H1 (cell line): ENCODE measurements around the gene MCUB. TPM values are rescaled to one million over a fixed set of nuclear protein-coding genes. Genes with fewer than 3 reads are reported as not detected.

Experiments
- ASH2L ChIP-seq: fragments of 200-600, 300-600 bp; sonication (generic); IDR thresholded peaks from one replicate; pipeline ENCODE4 v1.7.1; 2017; ENCODE audit warnings: low read length
- ATF3 ChIP-seq: IDR thresholded peaks from 2 replicates; pipeline ENCODE4 v1.6.1; 2011; ENCODE audit warnings: low read depth, mild to moderate bottlenecking, low read length; ENCODE audit not compliant: insufficient read depth
- BACH1 ChIP-seq: IDR thresholded peaks from 2 replicates; pipeline ENCODE4 v1.6.1; 2012; ENCODE audit warnings: low read length, improper control_type of control experiment
- BCL11A ChIP-seq, 2 experiments: IDR thresholded peaks; one replicate each; pipeline ENCODE4 v1.6.1; 2011; ENCODE audit warnings: low read depth in 2 of 2, low read length in 2 of 2, mild to moderate bottlenecking in 2 of 2
- BRCA1 ChIP-seq: IDR thresholded peaks from 2 replicates; pipeline ENCODE4 v1.6.1; 2012; ENCODE audit warnings: low read depth, low read length, improper control_type of control experiment
- HDAC2 ChIP-seq, 2 experiments: fragments of 300-600 bp in 1 of 2; sonication (generic) in 1 of 2; IDR thresholded peaks; 2 replicates each; pipeline ENCODE4 v1.6.1; 2011 to 2012; ENCODE audit warnings: low read depth in 2 of 2, low read length in 2 of 2, mild to moderate bottlenecking in 2 of 2, moderate library complexity in 2 of 2, borderline replicate concordance in 1 of 2, inconsistent platforms in 1 of 2
- MAFK ChIP-seq: IDR thresholded peaks from 2 replicates; pipeline ENCODE4 v1.6.1; 2012; ENCODE audit warnings: low read depth, mild to moderate bottlenecking, improper control_type of control experiment, low read length
- NRF1 ChIP-seq: IDR thresholded peaks from 2 replicates; pipeline ENCODE4 v1.6.1; 2011; ENCODE audit warnings: mild to moderate bottlenecking, low read depth, low read length, improper control_type of control experiment
- POLR2AphosphoS5 ChIP-seq: IDR thresholded peaks from 2 replicates; pipeline ENCODE4 v1.6.1; 2011; ENCODE audit warnings: low read depth, low read length
- POU5F1 ChIP-seq: IDR thresholded peaks from 2 replicates; pipeline ENCODE4 v1.6.1; 2011; ENCODE audit warnings: low read depth, mild to moderate bottlenecking, low read length, moderate library complexity
- RAD21 ChIP-seq, 2 experiments: IDR thresholded peaks in 1 of 2; conservative IDR thresholded peaks in 1 of 2; 2 replicates each; pipeline ENCODE4 v1.6.1; 2011; ENCODE audit warnings: low read depth in 2 of 2, low read length in 2 of 2, improper control_type of control experiment in 1 of 2, inconsistent platforms in 1 of 2, mild to moderate bottlenecking in 1 of 2, moderate library complexity in 1 of 2
- RNF2 ChIP-seq: fragments of 200-900, 300-1000 bp; sonication (generic); IDR thresholded peaks from 2 replicates; pipeline ENCODE4 v1.7.1; 2016; ENCODE audit warnings: borderline replicate concordance, low read depth, mild to moderate bottlenecking, antibody characterized with exemption, low read length; ENCODE audit not compliant: poor library complexity, severe bottlenecking; ENCODE audit errors: missing control alignments
- RXRA ChIP-seq: IDR thresholded peaks from 2 replicates; pipeline ENCODE4 v1.6.1; 2011; ENCODE audit warnings: low read depth, mild to moderate bottlenecking, low read length, moderate library complexity; ENCODE audit not compliant: insufficient read depth
- SIN3A ChIP-seq, 2 experiments: IDR thresholded peaks in 1 of 2; conservative IDR thresholded peaks in 1 of 2; 2 replicates each; pipeline ENCODE4 v1.6.1; 2011 to 2012; ENCODE audit warnings: low read length in 2 of 2, improper control_type of control experiment in 1 of 2, low read depth in 1 of 2, mild to moderate bottlenecking in 1 of 2
- SP4 ChIP-seq: IDR thresholded peaks from 2 replicates; pipeline ENCODE4 v1.6.1; 2012; ENCODE audit warnings: low read length, inconsistent platforms
- SRF ChIP-seq: IDR thresholded peaks from 2 replicates; pipeline ENCODE4 v1.6.1; 2011; ENCODE audit warnings: mild to moderate bottlenecking, low read depth, low read length, moderate library complexity
- TAF1 ChIP-seq: IDR thresholded peaks from 2 replicates; pipeline ENCODE4 v1.6.1; 2011; ENCODE audit warnings: mild to moderate bottlenecking, low read depth, low read length
- ZNF274 ChIP-seq: IDR thresholded peaks from 2 replicates; pipeline ENCODE4 v1.7.0; 2012; ENCODE audit warnings: low read length, borderline replicate concordance; ENCODE audit errors: extremely low read depth
- polyA plus RNA-seq, 7 experiments: library from polyadenylated mRNA; depleted of rRNA in 3 of 7; stranded (reverse) in 5 of 7; unstranded in 2 of 7; fragments of >200 nt in 5 of 7; fragments of 200-250 nt in 2 of 7; gene quantifications; 1 replicate in 5 of 7; 2 replicates in 1 of 7; 4 replicates in 1 of 7; pipeline versions ENCODE4 v1.2.1 to v1.2.3, GENCODE V29; 2011 to 2013; ENCODE audit warnings: missing spikeins in 2 of 7, mixed read lengths in 2 of 7
- total RNA-seq: library from RNA; stranded (reverse); fragmentation: NEBNext Ultra II Directional; extraction: Animal tissue kit (Norgen Biotek cat#: 25700); gene quantifications from 2 replicates; pipeline ENCODE4 v1.2.1, GENCODE V29; 2021
- TF ChIP-seq, protein P1 (sequence below): IDR thresholded peaks from 2 replicates; pipeline ENCODE4 v1.6.1; 2012; ENCODE audit warnings: inconsistent platforms

Gene MCUB
- total and polyA plus RNA-seq, 2 of the 8 experiments (the other 6 are each of a cell fraction or from before 2014, with no cell fraction given), result 15.2 to 19.4 TPM

DNA sequence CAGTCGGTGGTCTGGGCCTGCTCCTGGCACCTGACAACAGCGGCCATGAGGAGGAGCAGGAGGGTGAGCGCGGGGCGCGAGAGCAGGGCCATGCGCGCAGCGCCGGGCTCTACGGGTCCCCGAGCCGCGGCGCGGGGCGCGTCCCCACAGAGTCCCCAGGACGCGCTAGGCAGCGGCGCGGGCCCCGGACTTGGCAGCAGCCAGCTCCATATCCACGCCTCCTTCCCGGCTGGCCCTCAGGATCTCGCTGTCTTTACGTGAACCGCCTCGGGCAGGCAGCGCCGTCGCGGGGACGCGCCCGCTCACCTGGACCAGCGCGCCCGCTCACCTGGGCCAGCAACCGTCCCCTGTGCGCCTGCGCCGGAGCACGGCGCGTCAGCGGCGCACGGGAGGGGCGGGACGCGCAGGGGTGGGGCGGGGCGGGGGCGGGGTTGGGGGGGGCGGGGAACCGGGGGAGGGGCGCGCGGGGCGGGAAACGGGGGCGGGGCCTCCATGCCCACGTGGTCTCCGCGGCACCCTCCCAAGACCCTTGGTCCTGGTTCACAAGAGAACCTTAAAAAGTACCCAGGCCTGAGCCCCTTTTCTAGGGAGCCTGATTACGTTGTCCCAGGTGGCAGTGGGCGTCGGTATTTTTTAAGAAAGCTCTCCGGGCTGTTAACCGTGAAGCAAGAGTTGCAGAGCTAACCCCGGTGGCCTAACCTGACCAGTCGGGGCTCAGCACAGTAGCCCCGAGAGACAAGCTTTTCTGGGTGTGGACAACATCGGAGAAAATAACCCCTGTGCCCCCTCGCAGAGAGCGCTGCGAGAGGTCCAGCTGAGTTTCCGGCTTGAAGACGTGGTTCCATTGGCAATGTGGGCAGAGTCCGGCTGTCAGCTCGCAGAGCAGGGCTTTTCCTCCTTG lies 169.9 kb downstream of the MCUB start, which contains the start of gene PLA2G12A (continued):
- TF ChIP-seq BRCA1 (no peak), RNF2 (no peak), RXRA (no peak), SRF (no peak), TAF1 (peak; percentile 66; the same call in 1 of the 2 replicates), HDAC2 (IDR thresholded peaks at IDR 0.05; ENCODE audit: borderline replicate concordance in 1 of 2, low read depth in 2 of 2, low read length in 2 of 2) (peak in 1 of 2 experiments; percentile 62; a peak in 2 of 4 replicates), BACH1 (no peak), ASH2L (peak; percentile 77), MAFK (no peak), ATF3 (no peak), NRF1 (peak; percentile 73), BCL11A (IDR thresholded peaks at IDR 0.05; ENCODE audit: low read depth in 2 of 2, low read length in 2 of 2) (no peak), SIN3A (conservative IDR thresholded peaks at IDR 0.05 in 1 of 2, IDR thresholded peaks at IDR 0.05 in 1 of 2; ENCODE audit: low read depth in 1 of 2, low read length in 2 of 2) (peak; percentile 83 to 92; a peak in 3 of 4 replicates), ZNF274 (no peak), POU5F1 (no peak), RAD21 (IDR thresholded peaks at IDR 0.05 in 1 of 2, conservative IDR thresholded peaks at IDR 0.05 in 1 of 2; ENCODE audit: low read depth in 2 of 2, low read length in 2 of 2) (no peak), SP4 (no peak; the same call in 1 of the 2 replicates), POLR2AphosphoS5 (peak; percentile 77; the same call in 1 of the 2 replicates)
- TF ChIP-seq, protein P1, sequence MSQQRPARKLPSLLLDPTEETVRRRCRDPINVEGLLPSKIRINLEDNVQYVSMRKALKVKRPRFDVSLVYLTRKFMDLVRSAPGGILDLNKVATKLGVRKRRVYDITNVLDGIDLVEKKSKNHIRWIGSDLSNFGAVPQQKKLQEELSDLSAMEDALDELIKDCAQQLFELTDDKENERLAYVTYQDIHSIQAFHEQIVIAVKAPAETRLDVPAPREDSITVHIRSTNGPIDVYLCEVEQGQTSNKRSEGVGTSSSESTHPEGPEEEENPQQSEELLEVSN, result peak; percentile 34; the same call in 1 of the 2 replicates
